PFSK-1 (cell line): ENCODE measurements around the gene WDR90.

Source experiments
- FOXP2 ChIP-seq: optimal IDR thresholded peaks from 2 replicates; pipeline ENCODE3; 2011; ENCODE audit warnings: borderline replicate concordance, control low read depth, inconsistent platforms; ENCODE audit not compliant: insufficient read depth; ENCODE audit errors: extremely low read length, extremely low read depth
- POLR2AphosphoS5 ChIP-seq: IDR thresholded peaks from 2 replicates; pipeline ENCODE4 v1.6.1; 2012; ENCODE audit warnings: low read depth, mild to moderate bottlenecking, control low read depth, low read length, moderate library complexity
- SIN3A ChIP-seq: IDR thresholded peaks from 2 replicates; pipeline ENCODE4 v1.6.1; 2012; ENCODE audit warnings: mild to moderate bottlenecking, low read length, moderate library complexity, borderline replicate concordance; ENCODE audit not compliant: insufficient read depth
- TAF1 ChIP-seq: IDR thresholded peaks from 2 replicates; pipeline ENCODE4 v1.6.1; 2012; ENCODE audit warnings: low read length, control low read depth, borderline replicate concordance; ENCODE audit not compliant: insufficient read depth
- TF ChIP-seq, protein P1 (sequence below), 2 experiments: IDR thresholded peaks; 2 replicates each; pipeline versions ENCODE4 v1.6.1 to v1.8.0; 2011 to 2012; ENCODE audit warnings: low read depth in 2 of 2, low read length in 2 of 2, control low read depth in 1 of 2, inconsistent platforms in 1 of 2, mild to moderate bottlenecking in 1 of 2, moderate library complexity in 1 of 2; ENCODE audit not compliant: insufficient read depth in 1 of 2

The WDR90 gene

DNA sequence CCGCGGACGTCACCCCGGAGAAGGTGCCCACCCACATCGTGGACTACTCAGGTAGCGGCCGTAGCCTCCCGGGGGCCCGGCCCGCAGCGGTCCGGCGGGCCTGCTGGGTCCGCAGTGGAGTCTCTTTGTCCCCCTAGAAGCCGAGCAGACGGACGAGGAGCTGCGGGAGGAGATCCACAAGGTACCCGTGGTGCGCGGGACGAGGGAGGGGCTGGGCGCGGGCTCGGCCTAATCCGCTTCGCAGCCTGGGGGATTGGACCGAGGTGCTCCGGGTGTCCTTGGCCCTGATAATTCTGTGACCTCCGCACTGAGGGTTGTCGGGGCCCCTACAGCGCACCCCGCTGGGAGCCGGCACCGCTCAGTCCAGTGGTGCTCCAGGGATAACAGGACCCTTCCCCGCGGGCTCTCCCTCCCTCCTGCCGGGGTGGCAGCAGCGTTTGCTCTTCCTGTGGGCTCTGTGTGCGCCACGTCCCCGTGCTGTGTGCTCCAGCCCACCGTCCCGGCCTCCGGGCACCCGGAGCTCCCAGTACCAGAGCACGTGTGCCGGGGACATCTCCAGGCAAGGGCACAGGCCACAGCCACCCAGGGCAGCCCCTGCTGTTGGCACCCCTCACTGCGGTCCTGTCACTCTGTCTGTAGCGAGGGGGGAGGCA is 19.5 kb downstream of the WDR90 start:
- TF ChIP-seq FOXP2 (no peak), POLR2AphosphoS5 (no peak), TAF1 (no peak), SIN3A (no peak)
- TF ChIP-seq, protein P1, sequence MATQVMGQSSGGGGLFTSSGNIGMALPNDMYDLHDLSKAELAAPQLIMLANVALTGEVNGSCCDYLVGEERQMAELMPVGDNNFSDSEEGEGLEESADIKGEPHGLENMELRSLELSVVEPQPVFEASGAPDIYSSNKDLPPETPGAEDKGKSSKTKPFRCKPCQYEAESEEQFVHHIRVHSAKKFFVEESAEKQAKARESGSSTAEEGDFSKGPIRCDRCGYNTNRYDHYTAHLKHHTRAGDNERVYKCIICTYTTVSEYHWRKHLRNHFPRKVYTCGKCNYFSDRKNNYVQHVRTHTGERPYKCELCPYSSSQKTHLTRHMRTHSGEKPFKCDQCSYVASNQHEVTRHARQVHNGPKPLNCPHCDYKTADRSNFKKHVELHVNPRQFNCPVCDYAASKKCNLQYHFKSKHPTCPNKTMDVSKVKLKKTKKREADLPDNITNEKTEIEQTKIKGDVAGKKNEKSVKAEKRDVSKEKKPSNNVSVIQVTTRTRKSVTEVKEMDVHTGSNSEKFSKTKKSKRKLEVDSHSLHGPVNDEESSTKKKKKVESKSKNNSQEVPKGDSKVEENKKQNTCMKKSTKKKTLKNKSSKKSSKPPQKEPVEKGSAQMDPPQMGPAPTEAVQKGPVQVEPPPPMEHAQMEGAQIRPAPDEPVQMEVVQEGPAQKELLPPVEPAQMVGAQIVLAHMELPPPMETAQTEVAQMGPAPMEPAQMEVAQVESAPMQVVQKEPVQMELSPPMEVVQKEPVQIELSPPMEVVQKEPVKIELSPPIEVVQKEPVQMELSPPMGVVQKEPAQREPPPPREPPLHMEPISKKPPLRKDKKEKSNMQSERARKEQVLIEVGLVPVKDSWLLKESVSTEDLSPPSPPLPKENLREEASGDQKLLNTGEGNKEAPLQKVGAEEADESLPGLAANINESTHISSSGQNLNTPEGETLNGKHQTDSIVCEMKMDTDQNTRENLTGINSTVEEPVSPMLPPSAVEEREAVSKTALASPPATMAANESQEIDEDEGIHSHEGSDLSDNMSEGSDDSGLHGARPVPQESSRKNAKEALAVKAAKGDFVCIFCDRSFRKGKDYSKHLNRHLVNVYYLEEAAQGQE (IDR thresholded peaks at IDR 0.05; ENCODE audit: insufficient read depth in 1 of 2, low read depth in 2 of 2, low read length in 2 of 2) = no peak

DNA sequence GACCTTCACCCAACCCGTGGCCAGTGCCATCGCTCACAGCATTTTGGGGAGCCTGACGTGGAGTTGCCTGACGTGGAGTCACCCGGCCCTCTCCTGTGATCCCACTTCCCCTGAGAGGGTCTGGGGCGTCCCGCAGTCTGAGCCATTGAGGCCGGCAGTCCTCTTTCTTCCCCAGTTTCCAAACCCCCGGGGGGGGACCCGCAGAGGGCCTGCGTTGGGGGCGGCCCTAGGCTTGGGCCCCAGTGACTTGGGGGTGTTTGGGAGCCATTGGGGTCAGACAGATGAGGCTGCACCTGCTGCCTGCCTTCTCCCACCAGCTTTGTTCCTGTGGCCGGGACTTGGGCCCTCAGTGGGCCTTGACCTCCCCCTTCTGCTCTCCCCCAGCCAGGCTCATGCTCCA is 20.5 kb downstream of the WDR90 start:
- TF ChIP-seq SIN3A (no peak), TAF1 (no peak), FOXP2 (no peak), POLR2AphosphoS5 (no peak)
- TF ChIP-seq, protein P1 (IDR thresholded peaks at IDR 0.05; ENCODE audit: insufficient read depth in 1 of 2, low read depth in 2 of 2, low read length in 2 of 2) = no peak

DNA sequence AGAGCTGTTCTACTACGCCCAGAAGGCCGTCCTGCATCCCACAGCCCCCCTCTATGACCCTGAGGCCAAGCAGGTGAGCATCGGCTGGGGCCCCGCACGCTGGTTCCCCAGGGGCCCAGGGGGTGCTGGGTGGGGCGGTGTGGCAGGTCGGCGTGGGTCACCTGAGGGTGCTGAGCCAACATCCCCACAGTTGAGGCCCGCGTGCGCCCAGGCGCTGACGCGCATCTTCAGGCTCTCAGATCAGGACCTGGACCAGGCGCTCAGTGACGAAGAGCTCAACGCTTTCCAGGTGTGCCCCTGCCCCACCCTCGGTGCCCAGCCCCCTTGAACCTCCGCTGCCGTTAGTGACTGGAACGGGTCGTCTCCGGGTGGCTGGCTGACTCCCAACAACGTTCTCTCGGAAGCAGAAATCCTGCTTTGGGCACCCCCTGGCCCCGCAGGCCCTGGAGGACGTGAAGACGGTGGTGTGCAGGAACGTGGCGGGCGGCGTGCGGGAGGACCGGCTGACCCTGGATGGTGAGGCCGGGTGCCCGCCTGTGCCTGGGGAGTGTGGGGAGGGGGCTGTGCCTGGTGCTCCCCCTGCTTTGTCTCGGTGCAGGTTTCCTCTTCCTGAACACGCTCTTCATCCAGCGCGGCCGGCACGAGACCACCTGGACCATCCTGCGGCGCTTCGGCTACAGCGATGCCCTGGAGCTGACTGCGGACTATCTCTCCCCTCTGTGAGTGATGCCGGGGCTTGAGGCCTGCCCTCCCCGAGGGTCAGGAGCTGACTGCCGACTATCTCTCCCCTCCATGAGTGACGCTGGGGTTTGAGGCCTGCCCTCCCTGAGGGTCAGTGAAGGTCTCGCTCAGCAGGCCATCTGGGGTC is 21.6 kb downstream of the WDR90 start:
- TF ChIP-seq, protein P1 (IDR thresholded peaks at IDR 0.05; ENCODE audit: insufficient read depth in 1 of 2, low read depth in 2 of 2, low read length in 2 of 2) = no peak
- TF ChIP-seq POLR2AphosphoS5 = no peak
- TF ChIP-seq TAF1 = no peak
- no peak for TF ChIP-seq FOXP2
- no peak for TF ChIP-seq SIN3A

DNA sequence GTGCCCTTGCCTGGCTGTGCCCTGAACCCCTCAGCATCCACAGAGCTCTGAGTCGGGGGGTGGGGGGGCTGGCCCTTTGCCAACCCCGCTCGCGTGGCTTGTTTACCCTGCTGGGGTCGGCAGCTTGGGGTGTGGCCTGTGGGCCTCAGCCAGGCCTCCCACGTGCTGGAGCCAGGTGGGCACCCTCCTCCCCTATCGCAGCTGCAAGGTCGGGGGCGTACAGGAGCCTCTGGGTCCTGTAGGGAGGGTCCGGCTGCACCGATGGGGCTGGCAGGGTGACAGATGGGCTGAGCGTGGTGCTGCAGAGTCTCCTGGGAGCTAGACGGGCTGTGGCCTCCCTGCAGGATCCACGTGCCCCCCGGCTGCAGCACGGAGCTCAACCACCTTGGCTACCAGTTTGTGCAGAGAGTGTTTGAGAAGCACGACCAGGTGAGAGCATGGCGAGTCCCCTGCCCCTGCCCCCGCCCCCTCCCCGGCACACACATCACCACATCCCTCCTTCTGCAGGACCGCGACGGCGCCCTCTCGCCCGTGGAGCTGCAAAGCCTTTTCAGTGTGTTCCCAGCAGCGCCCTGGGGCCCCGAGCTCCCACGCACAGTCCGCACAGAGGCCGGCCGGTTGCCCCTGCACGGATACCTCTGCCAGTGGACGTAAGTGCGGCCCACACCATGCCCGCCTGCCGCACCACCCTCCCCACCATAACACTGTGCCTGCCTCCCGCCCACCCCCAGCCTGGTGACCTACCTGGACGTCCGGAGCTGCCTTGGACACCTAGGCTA is 22.4 kb downstream of the WDR90 start:
- TF ChIP-seq POLR2AphosphoS5 (no peak), SIN3A (no peak), FOXP2 (no peak), TAF1 (no peak)
- TF ChIP-seq, protein P1 (IDR thresholded peaks at IDR 0.05; ENCODE audit: insufficient read depth in 1 of 2, low read depth in 2 of 2, low read length in 2 of 2) = no peak
